HL-60/S4 treated with phorbol 12-myristate 13-acetate at 8.2 ng/mL for 4 days and 3 days (cell line): ENCODE data around the gene PRR7.
"Not testable (repeated sequence)": the region's sequence is repeated elsewhere in the genome, so short reads cannot be mapped to it uniquely, and the experiment has no call there.

ENCODE experiments used
- in situ Hi-C: fragments of 300-500 bp; cut with MboI; formaldehyde crosslinking; loops from 2 replicates; pipeline ENCODE4 v1.15.0; 2022; ENCODE audit warnings: low sequenced_read_pairs

Gene PRR7, protein sequence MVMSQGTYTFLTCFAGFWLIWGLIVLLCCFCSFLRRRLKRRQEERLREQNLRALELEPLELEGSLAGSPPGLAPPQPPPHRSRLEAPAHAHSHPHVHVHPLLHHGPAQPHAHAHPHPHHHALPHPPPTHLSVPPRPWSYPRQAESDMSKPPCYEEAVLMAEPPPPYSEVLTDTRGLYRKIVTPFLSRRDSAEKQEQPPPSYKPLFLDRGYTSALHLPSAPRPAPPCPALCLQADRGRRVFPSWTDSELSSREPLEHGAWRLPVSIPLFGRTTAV

DNA sequence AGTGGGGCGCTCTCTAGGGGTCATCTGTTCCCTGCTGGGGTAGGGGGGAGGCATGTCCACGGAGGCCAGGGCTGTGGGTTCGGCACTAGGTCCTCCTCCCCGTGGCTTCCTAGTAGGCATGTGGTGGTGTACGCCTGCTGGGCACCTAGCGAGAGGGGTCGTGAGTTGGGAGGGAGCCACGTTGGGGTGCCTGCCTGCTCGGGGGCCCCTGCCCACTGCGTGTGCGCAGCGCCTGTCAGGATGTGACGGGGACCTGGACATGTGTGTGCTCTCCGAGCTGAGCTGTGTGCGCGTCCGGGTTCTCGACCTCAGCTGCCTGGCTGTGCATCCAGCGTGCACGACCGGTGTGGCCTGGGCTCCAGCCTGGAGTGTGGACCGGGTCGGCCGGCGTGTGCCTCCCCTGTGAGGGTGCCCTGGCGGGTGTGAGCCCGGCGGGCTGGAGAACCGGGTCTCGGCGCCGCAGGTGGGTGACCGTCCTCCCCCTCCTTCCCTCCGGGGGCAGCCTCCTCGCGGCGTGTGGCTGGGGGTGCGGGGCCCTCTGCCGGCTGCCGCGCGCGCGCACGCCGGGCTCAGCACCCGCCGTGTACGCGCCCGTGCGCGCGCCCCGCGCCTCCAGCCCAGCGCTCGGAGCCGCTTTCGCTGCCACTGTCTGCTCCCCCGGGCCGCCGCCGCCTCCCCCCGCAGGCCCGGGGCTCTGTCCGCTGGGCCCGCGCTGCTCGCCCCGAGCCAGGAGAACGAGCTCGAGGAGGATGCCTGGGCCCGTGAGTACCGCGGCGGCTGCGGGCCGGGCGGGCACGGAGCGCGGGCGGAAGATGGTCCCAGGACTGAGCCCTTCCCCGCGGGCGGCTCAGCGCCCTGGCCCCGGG is at the start of gene PRR7:
Gene PRR7, plus strand, starts transcription at position 615 of the 866 bp plus-strand sequence. CDS start 8,254 bp downstream, outside the sequence.
- in situ Hi-C loops = no loop called here

DNA sequence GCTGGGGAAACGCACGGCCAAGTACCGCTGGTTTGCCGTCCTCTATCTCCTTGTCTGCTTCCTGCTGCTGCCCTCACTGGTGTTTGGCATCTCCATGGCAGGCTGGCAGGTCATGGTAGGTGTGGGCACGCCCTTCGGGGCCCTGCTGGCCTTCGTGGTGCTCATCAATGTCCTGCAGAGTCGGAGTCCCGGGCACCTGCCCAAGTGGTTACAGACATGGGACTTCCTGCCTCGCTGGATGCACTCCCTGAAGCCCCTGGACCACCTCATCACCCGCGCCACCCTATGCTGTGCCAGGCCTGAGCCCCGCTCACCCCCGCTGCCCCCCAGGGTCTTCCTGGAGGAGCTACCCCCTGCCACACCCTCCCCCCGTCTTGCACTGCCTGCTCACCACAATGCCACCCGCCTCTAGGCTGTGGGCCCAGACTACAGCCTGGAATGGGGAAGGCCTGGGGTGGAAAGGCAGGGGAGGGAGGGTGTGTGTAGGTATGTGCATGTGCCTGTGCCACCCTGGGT is 48.7 kb upstream of the PRR7 start:
- in situ Hi-C loops = no loop called here

DNA sequence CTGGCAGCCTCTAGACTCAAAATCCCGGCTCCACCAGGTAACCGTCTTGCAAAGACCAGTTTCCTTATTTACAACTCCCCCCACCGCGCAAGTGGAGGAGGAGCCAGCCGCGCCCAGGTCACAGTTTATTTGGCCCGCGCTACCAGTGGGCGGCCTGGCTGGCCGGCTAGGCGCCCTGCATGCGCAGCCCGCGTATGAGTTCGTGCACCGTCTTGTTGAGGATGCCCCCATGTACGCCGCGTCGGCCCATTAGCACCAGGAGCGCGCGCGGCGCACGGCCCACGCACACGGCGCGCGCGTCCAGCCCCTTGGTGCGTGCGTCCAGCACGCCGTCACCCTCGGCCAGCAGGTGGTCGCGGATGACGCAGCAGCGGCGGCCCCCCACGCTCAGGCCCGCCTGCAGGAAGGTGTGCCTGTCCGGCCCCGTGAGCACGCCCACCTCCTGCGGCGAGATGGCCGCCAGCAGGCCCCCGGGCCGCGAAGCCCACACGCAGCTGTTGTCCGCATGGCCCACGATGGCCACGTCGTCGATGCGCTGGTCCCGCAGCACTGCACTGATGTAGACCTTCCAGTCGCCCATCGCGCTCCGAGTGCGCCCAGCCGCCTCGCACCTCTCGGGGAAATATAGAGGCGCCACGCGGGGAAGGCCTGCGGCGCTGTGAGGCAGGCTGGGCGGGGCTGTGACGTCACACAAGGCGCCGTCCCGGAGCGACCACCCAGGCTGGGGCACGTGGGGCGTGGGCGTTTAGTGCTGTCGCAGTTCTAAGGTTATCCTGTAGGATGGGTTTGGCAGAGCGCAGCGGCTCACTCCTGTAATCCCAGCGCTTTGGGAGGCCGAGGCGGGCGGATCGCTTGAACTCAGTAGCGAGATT is 46.4 kb upstream of the PRR7 start, which contains the start of gene PFN3:
Gene PFN3, minus strand, starts transcription at position 665 of the 872 bp plus-strand sequence. Its CDS starts 85 bp downstream, at position 580.
- in situ Hi-C loops = no loop called here

DNA sequence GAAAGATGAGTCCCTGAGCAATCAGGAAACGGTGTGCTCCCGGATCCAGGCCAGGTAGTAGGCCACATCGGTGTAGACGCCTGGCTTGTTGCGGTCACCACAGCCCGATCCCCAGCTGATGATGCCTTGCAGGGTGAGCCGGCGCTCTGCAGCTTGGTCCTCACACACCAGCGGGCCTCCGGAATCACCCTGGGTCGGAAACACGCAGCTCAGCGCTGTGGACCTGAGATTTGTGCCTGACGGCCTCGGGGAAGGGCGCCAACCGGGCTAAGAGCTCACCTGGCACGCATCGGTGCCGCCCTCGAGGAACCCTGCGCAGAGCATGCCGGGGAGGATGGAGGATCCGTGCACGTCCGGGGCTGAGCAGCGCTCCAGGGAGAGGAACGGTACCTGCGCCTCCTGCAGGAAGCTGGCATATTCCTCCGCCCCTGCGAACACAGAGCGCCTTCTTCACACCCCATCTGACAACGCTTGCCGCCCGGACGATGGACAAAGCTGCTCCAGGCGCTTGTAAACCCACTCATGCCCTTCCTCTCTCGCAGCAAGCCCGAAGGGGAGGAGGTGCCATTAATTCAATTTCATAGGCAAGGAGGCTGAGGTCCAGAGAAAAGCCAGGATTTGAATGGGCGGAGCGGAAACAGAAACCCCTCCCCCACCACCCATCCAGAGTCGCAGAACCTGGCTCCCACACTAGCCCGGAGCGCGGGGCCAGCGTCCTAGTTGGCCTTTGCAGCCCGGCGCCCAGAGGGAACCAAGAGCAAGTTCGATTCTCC is 44.2 kb upstream of the PRR7 start:
- in situ Hi-C loops = no loop called here

DNA sequence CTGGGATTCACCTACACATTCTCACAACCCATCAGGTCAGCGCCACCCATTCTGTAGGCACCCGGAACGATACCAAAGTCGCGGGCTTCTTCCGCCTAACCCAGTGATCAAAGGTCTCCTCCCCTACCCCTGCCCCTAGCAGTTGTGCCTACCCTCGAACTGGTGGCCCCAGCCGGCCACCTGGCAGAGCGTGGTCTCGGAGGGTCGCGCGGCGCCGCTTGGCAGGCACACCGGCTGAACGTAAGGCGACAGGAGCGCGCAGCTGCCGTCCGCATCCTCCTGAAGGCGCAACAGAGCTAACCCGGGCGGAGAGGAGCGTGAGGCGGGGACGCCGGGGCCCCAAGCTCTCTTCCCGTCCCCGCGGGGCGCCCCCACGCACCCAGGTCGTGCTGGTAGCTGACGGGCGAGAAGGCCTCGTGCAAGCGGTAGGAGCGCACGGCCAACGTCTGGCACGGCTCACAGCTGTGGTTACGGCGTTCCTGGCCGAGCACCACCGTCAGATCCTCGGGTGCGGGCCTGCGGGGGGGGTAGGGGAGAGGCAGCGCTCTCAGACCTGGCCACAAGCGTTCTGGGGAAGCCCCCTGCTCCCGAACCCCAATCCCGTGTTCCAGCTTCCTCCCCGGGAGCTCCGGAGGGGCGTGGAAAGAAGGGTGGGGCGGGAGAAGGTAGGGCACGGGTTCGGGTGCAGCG is 43.4 kb upstream of the PRR7 start:
- in situ Hi-C loops = no loop called here

DNA sequence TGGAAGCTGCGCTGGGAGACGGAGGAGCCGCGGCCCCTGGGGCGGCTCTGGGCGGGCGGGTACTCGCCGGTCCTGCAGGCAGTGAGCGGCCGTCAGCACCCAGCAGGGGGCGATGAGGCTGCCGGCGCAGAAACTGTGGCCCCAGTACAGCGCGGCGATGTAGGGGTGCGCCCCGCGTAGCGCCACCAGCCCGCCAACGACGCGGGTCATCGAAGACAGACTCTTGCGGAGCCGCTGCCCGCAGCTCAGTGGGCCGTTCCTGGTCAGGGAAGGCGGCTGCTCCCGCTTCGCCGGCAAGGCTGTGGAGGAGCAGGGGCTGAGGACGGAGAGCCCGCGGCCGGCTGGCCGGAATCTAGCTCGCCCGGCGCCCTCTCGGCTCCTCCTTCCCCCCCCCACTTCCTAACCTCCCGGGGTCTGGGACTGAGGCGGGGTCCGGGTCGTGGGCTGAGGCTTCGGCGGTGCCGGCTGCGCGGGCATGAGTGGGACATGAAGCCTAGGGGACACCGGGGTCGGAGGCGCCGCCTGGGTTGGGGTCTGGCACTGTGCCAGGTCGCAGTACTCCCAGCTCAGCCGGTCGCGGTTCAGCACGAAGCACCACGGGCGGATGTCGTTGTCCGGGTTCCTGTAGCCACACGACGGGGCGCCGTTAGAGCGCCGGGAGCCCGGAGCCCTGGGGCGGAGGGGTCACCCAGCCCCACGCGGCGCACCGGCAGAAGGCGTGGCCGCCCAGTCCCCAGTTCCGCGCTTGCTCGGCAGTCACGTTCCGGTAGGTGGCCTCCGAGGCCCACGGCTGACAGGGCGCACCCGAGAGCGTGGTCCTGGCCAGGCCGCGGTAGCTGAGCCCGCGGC is 42.6 kb upstream of the PRR7 start:
- in situ Hi-C loops = no loop called here

DNA sequence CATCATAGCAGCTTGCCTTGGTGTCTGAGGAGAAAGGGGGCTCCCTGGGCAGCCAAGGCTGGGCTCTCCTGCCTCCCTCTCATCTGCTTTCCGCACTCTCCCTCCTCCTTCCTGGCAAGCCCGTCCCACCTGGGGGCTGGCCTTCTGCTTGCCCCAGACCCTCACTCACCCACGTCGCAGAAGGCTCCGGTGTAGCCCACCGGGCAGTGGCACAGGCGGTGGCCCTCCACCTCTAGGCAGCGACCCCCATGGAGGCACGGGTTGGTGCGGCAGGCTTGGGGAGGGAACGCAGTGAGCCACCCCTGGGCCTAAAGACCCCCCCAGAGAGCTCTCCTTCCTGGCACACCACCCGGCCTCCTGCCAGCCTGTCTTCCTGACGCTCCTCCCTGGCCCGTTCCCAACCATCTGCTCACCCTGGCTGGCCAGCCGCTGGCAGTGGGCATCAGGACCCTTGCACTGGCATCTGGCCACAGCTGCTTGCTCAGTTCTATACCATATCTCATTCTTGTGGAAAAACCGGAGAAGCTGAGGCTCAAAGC is 41.9 kb upstream of the PRR7 start:
- in situ Hi-C loops = no loop called here

DNA sequence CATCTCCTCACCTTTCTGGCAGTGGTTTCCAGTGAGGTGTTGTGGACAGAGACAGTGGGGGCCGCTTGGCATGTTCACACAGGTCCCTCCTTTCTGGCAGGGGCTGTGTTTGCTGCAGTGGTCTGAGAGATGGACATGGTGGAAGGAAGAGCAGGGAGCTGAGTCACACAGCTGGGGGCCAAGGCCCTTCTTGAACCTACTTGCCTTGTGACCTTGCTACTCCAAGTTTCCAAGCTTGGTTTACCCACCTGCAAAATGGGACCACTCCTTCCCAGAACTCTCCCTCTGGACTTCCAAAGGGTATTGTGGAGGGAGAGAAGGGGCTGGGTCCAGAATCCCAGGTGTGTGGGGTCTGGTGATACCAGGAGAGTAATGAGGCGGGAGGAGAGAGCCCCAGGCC is 41.3 kb upstream of the PRR7 start:
- in situ Hi-C loops = no loop called here

DNA sequence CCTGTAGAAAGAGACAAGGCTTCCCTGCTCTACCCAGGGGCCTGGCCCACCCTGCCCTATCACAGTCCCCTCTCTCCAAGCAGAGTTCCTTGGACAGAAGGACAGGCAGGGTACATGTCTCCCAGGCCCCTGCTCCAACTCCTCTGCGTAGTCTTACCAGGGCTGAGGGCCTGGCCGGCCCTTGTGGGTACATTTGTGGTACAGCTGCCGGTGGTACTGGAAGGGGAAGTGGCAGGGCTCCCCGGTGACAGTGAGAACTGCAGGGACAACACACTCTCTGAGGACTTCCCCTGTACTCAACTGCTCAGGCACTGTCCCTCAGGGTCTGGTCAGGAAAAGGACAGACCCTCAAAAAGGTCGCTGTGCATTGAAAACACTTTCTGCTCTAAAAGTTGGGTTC is 40.8 kb upstream of the PRR7 start:
- in situ Hi-C loops = no loop called here

DNA sequence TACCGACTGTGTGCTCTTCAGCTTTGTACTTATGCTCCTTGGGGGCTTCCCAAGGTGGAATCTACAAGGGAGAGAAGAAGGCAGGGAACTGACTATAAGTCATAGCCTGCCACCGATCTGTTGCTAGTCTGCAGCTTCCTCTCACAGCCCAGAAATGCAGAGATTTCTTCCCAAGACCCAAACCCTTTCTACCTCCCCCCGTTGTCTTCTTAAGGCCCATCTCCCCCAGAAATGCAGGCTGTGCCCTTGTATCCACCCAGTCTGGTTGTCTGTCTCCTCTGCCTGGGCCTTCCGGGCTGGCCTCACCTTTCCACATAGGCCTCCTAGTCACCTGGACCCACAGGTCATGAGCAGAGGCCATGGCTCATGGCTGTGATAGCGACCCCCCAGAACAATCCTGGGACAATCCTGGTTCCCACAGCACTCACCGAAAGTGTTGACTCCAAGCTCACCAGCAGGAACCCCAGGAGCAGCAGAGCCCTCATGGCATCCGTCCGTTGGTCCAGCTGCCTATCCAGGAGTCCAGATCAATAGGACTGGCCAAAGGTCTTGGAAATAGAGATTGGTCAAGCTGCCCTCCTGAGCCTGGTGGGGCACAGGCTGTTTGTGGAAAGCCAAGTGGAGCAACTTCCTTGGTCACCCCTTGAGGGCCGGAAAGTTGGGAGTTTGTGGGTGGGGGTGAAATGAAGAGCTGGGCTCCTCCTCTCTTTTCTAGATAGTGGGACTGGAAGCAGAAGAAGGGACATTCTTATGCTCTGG is 37.4 kb upstream of the PRR7 start, which contains the start of gene F12:
Gene F12, minus strand, starts transcription at position 522 of the 759 bp plus-strand sequence. Its CDS starts 37 bp downstream, at position 485.
- in situ Hi-C loops = no loop called here

DNA sequence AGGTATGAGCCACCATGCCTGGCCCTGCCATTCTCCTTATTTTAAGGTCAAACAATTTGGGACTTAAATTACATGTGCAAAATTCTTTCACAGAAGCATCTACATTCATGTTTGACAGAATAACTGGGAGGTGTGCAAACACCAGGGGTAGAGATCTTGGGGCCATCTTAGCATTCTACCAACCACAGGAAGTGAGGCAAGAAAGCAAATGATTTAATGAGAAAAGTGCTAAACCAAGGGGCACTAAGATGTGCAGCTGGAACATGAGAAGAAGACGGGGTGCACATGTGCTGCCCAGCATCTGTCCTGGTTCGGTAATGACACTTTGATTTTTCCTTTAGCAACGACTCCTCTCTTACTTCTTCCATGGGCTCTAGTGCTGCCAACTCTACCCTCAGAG is 36.0 kb upstream of the PRR7 start:
- in situ Hi-C loops = no loop called here

DNA sequence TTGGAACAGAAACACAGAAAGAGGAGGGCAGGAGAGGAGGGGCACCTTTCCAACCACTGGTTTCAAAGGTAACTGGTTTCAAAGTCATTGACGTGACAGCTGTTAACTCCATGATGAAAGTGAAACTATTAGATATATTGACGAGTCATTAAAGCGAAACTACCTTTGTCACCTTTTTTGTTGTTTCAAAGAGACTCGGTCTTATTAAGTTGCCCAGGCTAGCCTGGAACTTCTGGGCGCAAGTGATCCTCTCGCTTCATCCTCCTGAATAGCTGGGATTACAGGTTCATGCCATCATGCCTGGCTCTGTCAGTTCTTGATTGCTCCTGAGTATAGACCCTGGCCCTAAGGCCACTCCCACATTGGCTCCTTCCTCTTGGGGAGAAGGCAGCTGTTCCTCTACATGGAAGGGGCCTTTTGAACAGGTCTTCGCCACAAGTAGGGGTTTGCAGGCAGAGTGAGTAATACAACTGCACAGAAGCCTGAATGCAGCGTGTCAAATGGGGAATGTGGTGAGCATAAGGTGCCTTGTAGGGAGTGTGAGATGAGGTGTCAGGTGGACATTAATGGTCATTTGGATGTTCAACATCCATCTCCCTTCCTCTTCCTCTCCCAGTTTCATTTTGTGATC is 33.9 kb upstream of the PRR7 start:
- in situ Hi-C loops = no loop called here

DNA sequence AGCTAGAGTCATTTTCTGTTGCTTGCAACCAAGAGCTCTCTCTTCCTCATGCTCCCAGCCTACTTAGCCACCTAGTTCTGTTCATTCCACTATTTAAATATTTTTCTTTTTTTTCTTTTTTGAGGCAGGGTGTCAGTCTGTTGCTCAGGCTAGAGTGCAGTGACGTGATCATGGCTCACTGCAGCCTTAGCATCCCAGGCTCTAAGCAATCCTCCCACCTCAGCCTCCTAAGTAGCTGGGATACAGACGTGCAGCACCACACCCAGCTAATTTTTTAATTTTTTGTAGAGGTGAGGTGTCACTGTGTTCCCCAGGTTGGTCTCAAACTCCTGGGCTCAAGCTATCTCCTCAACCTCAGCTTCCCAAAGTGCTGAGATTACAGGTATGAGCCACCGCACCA is 32.1 kb upstream of the PRR7 start:
- in situ Hi-C loops = no loop called here

DNA sequence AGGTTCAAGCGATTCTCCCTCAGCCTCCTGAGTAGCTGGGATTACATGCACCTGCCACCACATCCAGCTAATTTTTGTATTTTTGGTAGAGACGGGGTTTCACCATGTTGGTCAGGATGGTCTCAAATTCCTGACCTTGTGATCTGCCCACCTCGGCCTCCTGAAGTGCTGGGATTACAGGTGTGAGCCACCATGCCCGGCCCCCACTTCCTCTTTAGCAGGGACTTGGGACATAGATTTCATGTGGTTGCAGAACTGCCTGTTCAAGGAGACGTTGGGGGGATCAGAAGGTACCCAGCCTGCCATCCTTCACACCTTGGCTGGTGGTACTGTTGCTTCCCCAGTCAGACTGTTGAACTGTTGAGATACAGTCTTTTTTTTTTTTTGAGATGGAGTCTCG is 29.5 kb upstream of the PRR7 start:
- in situ Hi-C loops = not testable (repeated sequence)

DNA sequence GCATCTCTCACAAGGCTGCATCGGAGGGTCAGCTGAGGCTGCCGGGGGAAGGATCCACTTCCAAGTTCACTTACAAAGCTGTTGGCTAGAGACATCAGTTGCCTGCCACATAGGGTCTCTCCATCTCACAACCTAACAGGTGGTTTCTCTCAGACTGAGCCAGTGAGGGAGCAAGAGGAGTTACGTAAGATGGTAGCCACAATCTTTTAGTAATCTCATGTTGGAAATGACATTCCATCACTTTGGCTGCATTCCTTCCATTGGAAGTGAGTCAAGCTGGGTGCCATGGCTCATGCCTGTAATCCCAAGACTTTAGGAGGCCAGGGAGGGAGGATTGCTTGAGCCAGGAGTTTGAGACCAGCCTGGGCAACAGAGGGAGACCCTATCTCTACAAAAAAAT is 27.6 kb upstream of the PRR7 start:
- in situ Hi-C loops = no loop called here

DNA sequence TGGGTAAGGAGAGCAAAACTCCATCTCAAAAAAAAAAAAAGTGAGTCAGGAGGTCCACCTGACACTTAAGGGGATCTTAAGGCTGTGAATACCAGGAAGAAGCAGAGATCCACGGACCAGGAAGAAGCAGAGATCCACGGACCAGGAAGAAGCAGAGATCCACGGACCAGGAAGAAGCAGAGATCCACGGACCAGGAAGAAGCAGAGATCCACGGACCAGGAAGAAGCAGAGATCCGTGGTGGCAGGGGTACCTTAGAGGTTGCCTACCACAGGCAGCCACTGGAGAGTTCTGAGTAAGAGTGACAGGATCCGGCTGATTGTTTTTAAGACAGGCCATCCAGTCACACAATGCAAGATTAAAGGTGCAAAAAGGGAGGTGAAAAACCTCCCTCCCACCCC is 26.1 kb upstream of the PRR7 start:
- in situ Hi-C loops = not testable (repeated sequence)
